HS-27A (cell line): ENCODE data around the gene ESYT2.

Experiments
- DNase-seq: peaks from one replicate; pipeline ENCODE4 v3.0.0-alpha.2; 2012; ENCODE audit warnings: low read depth, missing footprints

ESYT2 gene

DNA sequence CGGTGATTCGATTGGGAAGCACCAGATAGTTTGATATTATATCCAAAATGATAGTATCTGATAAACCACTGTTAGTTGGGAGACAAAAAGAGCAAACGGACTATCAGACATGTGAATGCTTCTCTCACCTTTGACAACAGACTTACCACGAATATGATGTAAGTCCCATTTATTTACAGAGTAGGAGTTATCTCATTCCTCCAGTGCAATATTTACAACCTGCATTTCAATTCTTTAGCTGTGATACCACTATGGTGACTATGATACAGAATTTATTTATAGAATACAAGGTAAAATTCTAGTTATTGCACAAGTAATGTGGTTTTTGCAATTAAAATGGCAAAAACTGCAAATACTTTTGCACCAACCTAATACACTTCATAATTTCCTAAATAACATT lies 61.6 kb downstream of the ESYT2 start:
- no peak for DNase-seq

- DNase-seq = no peak
Measured at GRCh38 chr7:158766570-158767281, 62.6 kb downstream of the ESYT2 start.

- no peak for DNase-seq
Measured at GRCh38 chr7:158765020-158765419, 64.3 kb downstream of the ESYT2 start.

DNA sequence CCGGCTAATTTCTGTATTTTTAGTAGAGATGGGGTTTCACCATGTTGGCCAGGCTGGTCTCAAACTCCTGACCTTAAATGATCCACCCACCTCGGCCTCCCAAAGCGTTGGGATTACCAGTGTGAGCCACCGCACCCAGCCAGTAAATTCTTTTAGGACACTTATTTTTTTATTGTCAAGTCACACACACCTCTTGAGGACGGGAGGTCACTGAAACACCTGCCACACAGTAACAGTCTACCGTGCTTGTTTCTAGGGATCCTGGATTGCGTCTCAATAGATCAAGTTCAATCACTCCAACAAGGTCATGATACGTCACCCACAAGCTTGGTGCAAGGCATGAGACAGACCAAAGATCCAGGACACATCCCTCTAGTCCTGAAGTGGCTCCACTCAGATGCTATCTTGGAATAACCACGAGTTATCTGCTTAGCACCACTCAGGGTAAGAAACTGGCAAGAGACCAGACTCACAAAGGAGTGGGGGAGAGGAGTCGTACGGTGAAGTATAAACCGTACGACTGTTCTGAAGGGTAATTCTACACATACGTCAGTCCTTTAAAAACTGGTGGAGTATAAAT lies 65.8 kb downstream of the ESYT2 start:
- DNase-seq = no peak

- no peak for DNase-seq
Measured at GRCh38 chr7:158761945-158762344, 67.4 kb downstream of the ESYT2 start.

DNA sequence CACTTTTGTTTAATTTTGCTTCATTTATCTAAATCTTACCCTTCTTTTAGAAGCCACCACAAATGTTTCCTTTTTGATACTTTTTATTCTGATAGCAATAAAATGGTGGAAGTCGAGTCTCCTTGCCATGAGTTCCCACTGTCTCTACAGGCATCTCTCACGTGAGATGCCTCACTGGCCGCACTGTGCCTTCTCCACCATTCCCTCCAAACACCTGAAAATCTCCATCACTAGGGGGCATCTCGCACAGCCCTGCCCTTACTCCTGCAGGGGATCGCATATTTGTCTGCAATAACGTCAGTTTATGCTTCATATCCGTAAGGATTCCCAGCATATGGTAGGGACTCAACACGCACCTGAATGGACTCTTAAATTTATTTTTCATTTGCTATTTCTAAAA lies 68.4 kb downstream of the ESYT2 start:
- no peak for DNase-seq

- no peak for DNase-seq
Measured at GRCh38 chr7:158760445-158760764, 68.9 kb downstream of the ESYT2 start.

DNA sequence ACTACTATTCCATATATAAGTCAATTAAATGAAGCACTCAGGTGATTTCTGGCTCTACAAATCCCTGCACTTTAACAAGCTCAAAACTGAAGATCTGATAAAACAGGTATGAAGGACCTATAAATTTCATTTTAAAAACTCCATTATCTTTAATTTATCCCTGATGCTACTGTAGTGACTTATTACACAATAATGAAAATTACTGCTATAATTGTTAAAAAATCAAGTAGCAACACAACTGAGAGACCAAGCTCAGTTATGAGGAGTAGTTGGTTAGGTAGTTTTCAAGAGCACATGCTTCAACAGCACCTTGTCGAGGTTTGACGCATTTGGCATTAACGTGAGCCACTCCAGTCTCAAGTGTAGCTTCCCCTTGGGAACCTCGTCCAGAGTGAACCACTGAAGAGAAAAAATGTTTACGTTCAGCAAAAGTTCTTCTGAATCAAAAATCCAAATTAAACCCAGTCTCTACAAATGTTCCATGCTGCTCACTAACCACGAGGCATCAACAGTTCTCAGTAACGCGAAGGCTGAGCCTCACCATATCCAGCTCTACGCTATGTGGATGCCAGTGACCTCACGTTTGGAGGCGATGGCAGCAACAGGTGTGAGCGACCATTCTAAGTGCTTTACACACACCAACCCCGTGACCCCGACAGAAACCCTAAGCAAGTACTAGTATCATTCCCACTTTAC lies 69.4 kb downstream of the ESYT2 start:
- DNase-seq = no peak

GRCh38 chr7:158759245-158759614 lies 70.1 kb downstream of the ESYT2 start:
- no peak for DNase-seq

GRCh38 chr7:158758586-158759244 lies 70.6 kb downstream of the ESYT2 start:
- DNase-seq = no peak

GRCh38 chr7:158757404-158757989 lies 71.8 kb downstream of the ESYT2 start:
- DNase-seq = no peak

- no peak for DNase-seq
Measured at GRCh38 chr7:158754746-158755444, 74.4 kb downstream of the ESYT2 start.

- DNase-seq = no peak
Measured at GRCh38 chr7:158753900-158754299, 75.4 kb downstream of the ESYT2 start.

GRCh38 chr7:158751751-158752150 lies 77.6 kb downstream of the ESYT2 start:
- no peak for DNase-seq

DNA sequence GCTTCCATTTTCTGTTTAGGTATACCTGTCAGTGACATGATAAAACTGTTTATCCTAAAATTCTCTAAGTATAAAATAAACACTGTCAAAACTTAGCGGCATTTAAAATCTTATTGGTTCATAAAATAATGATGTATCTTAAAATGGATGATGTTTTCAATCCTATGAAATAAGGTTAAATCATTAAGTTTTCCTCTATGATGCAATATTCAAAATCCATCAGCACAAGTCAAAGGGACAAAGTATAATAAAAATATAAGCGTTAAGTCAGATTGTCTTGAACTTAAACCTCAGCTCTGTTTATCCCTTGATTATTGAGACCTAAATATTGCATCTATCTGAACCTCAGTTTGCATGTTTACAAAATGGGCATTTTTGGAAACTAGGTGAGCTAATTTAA lies 78.1 kb downstream of the ESYT2 start:
- no peak for DNase-seq

DNA sequence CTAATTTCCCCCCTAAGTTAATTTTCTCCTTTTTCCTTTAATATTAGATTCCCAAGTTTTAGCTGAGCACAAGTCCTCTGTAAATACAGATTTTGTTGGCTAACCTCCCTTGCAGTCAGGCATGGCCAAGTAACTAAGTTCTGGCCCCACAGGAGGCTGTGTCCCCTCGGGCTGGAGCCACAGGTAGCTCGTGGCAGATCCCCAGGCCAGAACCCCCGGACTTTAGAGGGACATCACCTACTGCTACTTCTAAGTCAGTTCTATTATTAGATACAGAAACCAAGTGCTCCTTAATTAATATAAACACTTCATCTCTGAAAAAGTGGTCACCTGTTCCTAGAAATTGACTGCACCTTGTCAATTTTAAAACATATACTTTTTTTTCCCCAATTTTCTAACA lies 78.6 kb downstream of the ESYT2 start:
- no peak for DNase-seq

- DNase-seq = no peak
Measured at GRCh38 chr7:158749396-158749795, 79.9 kb downstream of the ESYT2 start.

DNA sequence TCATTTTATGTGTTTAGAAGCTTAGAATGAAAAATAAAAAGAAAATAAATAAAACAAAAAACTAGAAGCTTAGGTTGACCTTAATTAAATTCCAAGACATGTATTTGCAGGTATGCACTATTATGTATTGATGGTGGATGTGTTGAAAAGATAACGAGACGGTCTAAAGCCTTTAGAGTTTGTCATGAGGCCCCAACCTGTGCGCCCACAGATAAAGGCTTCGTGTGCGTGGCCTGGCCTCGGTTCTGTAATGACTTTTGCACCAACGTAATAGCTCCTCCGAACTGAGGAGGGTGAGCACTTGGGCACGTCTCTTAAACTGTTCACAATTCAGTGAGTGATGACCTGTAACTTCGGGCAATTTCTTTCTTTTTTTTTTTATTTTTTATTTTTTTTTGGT lies 81.0 kb downstream of the ESYT2 start:
- DNase-seq = no peak

GRCh38 chr7:158747408-158747807 lies 81.9 kb downstream of the ESYT2 start:
- no peak for DNase-seq

DNA sequence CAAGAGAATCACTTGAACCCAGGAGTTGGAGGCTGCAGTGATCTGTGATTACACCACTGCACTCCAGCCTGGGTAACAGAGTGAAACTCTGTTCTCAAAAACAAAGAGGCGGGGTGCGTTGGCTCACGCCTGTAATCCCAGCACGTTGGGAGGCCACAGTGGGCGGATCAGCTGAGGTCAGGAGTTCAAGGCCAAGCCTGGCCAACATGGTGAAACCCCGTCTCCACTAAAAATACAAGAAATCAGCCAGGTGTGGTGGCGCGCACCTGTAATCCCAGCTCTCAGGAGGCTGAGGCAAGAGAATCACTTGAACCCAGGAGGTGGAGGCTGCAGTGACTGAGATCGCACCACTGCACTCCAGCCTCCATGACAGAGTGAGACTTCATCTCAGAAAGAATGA lies 82.4 kb downstream of the ESYT2 start:
- DNase-seq = no peak

DNA sequence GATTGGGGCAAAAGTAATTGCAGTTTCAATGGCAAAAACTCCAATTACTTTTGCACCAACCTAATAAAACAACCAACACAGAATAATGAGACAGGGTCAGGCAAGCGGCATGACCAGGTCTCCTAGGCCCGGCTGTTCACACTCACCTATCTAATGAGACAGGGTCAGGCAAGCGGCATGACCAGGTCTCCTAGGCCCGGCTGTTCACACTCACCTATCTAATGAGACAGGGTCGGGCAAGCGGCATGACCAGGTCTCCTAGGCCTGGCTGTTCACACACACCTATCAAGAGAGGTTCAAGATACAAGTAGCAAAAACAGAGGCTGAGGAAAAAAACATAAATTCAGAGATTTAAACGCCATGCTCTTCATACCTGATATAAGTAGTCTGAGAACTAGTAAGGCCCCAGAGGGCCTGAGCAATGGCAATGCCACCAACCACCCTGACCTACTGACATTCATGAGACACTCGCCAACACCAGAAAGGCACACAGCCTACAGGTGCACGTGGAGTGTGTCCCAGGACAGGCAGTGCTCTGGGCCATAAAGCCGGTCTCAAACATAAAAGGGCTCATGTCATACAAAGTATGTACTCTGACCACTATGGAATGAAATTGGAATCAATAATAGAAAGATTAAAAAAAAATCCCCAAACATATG lies 84.1 kb downstream of the ESYT2 start:
- DNase-seq = no peak

GRCh38 chr7:158744070-158744469 lies 85.2 kb downstream of the ESYT2 start:
- no peak for DNase-seq
